ENCODE data around the gene CSAG1.
"Not testable (repeated sequence)": the region's sequence is repeated elsewhere in the genome, so short reads cannot be mapped to it uniquely, and the experiment has no call there.

DNA sequence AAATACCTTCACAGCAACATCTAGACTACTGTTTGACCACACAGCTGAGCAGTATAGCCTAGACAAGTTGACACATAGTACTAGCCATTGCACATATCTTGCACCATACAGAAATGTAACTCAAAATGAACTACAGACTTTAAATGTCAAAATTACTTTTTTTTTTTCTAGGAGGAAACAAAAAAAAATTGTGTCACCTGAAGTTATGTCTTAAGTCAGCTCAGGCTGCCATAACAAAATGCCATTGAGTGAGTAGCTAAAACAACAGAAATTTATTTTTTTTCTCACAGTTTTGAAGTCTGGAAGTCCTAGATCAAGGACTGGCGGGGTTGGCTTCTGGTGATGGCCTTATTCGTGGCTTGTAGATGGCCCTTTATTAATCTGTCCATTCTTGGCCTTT lies 24.3 kb downstream of the CSAG1 start, which contains the start of gene CSAG2:
- TF ChIP-seq, protein P1, sequence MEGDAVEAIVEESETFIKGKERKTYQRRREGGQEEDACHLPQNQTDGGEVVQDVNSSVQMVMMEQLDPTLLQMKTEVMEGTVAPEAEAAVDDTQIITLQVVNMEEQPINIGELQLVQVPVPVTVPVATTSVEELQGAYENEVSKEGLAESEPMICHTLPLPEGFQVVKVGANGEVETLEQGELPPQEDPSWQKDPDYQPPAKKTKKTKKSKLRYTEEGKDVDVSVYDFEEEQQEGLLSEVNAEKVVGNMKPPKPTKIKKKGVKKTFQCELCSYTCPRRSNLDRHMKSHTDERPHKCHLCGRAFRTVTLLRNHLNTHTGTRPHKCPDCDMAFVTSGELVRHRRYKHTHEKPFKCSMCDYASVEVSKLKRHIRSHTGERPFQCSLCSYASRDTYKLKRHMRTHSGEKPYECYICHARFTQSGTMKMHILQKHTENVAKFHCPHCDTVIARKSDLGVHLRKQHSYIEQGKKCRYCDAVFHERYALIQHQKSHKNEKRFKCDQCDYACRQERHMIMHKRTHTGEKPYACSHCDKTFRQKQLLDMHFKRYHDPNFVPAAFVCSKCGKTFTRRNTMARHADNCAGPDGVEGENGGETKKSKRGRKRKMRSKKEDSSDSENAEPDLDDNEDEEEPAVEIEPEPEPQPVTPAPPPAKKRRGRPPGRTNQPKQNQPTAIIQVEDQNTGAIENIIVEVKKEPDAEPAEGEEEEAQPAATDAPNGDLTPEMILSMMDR (IDR thresholded peaks at IDR 0.05) = not testable (repeated sequence)
- not testable (repeated sequence) for TF ChIP-seq POLR2A, EP300 (IDR thresholded peaks at IDR 0.05)
